Adrenal gland (tissue), 12 donors: ENCODE measurements around the gene CCSER1. TPM values are rescaled to one million over a fixed set of nuclear protein-coding genes. Genes with fewer than 3 reads are reported as not detected.
"Not testable (repeated sequence)": the region's sequence is repeated elsewhere in the genome, so short reads cannot be mapped to it uniquely, and the experiment has no call there.

Experiments
- DNase-seq, 7 donors: peaks; one replicate each; pipeline ENCODE4 v3.0.0-alpha.2; 2019 to 2020
- H3K27ac ChIP-seq, 5 donors: fragments of 200-600 bp; sonication (generic) in 4 of 5; 1 replicate in 3 of 5; 2 replicates in 2 of 5; pipeline versions ENCODE4 v1.5.1 to v1.8.0; 2016 to 2020; ENCODE audit warnings: mild to moderate bottlenecking in 1 of 5
- H3K27me3 ChIP-seq: fragments of 200-600 bp; 2 replicates; pipeline ENCODE4 v1.8.0; 2021
- H3K36me3 ChIP-seq, 2 donors: fragments of 200-600 bp; replicated peaks in 1 of 2; 1 replicate in 1 of 2; 2 replicates in 1 of 2; pipeline versions ENCODE4 v1.5.1 to v1.8.0; 2018 to 2022
- H3K4me1 ChIP-seq, 2 donors: fragments of 200-600 bp; replicated peaks in 1 of 2; 1 replicate in 1 of 2; 2 replicates in 1 of 2; pipeline versions ENCODE4 v1.5.1 to v1.8.0; 2018 to 2021
- H3K4me3 ChIP-seq, 4 donors: fragments of 200-600 bp; sonication (generic) in 3 of 4; one replicate each; pipeline ENCODE4 v1.5.1; 2016 to 2018
- H3K9me3 ChIP-seq, 3 donors: fragments of 200-600 bp; sonication (generic) in 1 of 3; replicated peaks in 1 of 3; 1 replicate in 2 of 3; 2 replicates in 1 of 3; pipeline versions ENCODE4 v1.5.1 to v1.8.0; 2016 to 2021
- POLR2A ChIP-seq, 2 donors: fragments of 450-650 bp; IDR thresholded peaks; one replicate each; pipeline ENCODE4 v1.6.1; 2017; ENCODE audit warnings: antibody characterized with exemption in 2 of 2, mild to moderate bottlenecking in 2 of 2, moderate library complexity in 1 of 2
- WGBS, 4 donors: extraction: QIAGEN DNeasy Blood & Tissue Kit in 2 of 4; methylation state at CpG; one replicate each; pipeline versions ENCODE4 v1.1.5 to v1.1.7; 2013 to 2017; 5-methylcytosine and 5-hydroxymethylcytosine counted together
- intact Hi-C, 2 donors: fragments of 100-400 bp; cut with DNase I; formaldehyde crosslinking; loops; one replicate each; pipeline versions ENCODE4 v1.14.1 to v1.15.0; 2022 to 2023
- polyA plus RNA-seq, 3 donors: library from polyadenylated mRNA; stranded (reverse); fragments of 200-250 nt in 2 of 3; fragments of 350-450 nt in 1 of 3; fragmentation: Illumina TruSeq in 1 of 3; extraction: RNeasy Lipid Tissue Mini Kit (QIAGEN cat#74804) in 1 of 3; gene quantifications; one replicate each; pipeline ENCODE4 v1.2.3, GENCODE V29; 2013 to 2014
- total RNA-seq, 9 donors: library from RNA; depleted of rRNA in 4 of 9; stranded (reverse); fragments of >200 nt in 4 of 9; fragments of 120-200 nt in 1 of 9; fragmentation: NEBNext Ultra II Directional in 1 of 9; extraction: Animal tissue kit (Norgen Biotek cat#: 25700) in 1 of 9; gene quantifications; one replicate each; pipeline versions ENCODE4 v1.1.0 to v1.2.4, GENCODE V29; 2013 to 2023
- TF ChIP-seq, protein P1 (sequence below), 6 experiments: fragments of 450-650 bp in 4 of 6; fragments of 200-600 bp in 2 of 6; sonication (generic) in 1 of 6; IDR thresholded peaks; 1 replicate in 5 of 6; 2 replicates in 1 of 6; pipeline versions ENCODE4 v1.5.1 to v1.8.0; 2016 to 2021; ENCODE audit warnings: antibody characterized with exemption in 6 of 6, mild to moderate bottlenecking in 2 of 6, moderate library complexity in 1 of 6
- donor health status: healthy with polysubstance abuse.
- donor health status: Bipolar disorder and iron deficiency.
- donor health status: DM: yes; HTN: yes; CAD: no.
- donor health status: DM: no; HTN: no; CAD: no.
- donor health status: DM: no; HTN: no; CAD: no.
- donor health status: DM: yes; HTN: yes; CAD: no.

Gene CCSER1
- total and polyA plus RNA-seq, 12 donors, result 0.14 to 11.7 (median 2.3) TPM; not detected in 1

DNA sequence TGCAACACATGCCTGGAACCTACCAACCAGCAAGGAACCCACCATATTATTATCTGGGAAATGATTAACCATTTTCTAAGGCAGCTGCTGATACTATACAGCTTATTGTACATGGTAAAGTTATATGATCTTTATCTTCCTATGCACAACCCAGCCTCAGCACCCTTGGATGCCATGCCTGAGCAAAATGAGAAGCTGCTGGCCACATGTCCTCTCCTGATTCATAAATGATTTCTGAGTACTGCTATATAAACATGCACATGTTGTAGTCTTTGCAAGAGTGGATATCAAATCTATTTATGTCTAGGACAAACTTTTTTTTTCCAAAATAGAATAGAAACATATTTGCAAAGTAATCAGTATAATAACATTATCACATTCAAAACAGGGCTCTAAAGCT, 1043.6 kb downstream of the CCSER1 start:
- Histone ChIP-seq H3K4me1 (no peaks in the 10 kb centered on the region), H3K27me3 (no peaks in the 10 kb centered on the region), H3K9me3 (no peaks in the 10 kb centered on the region), H3K27ac (no peak overlapping the region), H3K4me3 (no peak overlapping the region), H3K36me3 (no peaks in the 10 kb centered on the region)
- TF ChIP-seq, protein P1, sequence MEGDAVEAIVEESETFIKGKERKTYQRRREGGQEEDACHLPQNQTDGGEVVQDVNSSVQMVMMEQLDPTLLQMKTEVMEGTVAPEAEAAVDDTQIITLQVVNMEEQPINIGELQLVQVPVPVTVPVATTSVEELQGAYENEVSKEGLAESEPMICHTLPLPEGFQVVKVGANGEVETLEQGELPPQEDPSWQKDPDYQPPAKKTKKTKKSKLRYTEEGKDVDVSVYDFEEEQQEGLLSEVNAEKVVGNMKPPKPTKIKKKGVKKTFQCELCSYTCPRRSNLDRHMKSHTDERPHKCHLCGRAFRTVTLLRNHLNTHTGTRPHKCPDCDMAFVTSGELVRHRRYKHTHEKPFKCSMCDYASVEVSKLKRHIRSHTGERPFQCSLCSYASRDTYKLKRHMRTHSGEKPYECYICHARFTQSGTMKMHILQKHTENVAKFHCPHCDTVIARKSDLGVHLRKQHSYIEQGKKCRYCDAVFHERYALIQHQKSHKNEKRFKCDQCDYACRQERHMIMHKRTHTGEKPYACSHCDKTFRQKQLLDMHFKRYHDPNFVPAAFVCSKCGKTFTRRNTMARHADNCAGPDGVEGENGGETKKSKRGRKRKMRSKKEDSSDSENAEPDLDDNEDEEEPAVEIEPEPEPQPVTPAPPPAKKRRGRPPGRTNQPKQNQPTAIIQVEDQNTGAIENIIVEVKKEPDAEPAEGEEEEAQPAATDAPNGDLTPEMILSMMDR (IDR thresholded peaks at IDR 0.05), result no peak
- TF ChIP-seq POLR2A (IDR thresholded peaks at IDR 0.05), result no peak
- intact Hi-C loops, result no loop called here
- no peak for DNase-seq

DNA sequence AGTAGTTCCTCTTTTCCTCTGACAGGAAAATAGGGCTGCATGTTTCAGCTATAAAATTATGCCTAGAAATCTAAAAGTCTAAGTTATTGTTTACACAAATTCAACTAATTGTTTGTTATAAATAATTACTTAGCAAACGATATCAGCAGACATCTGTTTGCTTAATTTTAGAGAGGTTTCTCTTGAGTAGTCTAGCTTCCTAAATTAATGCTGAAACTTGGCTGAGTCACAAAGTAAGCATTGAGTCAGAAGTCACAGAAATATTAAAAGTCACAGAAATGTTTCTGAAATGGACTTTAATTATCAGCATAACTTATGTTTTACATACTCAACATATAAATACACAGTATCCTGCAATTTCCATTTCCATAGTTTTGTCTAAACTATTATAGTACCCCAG, 1044.0 kb downstream of the CCSER1 start:
- intact Hi-C loops, result no loop called here
- Histone ChIP-seq H3K27ac (no peak overlapping the region), H3K4me3 (no peak overlapping the region), H3K4me1 (no peaks in the 10 kb centered on the region), H3K36me3 (no peaks in the 10 kb centered on the region), H3K9me3 (no peaks in the 10 kb centered on the region), H3K27me3 (no peaks in the 10 kb centered on the region)
- DNase-seq, result no peak
- no peak for TF ChIP-seq POLR2A (IDR thresholded peaks at IDR 0.05)
- TF ChIP-seq, protein P1 (IDR thresholded peaks at IDR 0.05), result no peak
- WGBS, 4 donors, result 28 to 38% (median 31%) methylated on average over 1 of the region's 1 CpG

DNA sequence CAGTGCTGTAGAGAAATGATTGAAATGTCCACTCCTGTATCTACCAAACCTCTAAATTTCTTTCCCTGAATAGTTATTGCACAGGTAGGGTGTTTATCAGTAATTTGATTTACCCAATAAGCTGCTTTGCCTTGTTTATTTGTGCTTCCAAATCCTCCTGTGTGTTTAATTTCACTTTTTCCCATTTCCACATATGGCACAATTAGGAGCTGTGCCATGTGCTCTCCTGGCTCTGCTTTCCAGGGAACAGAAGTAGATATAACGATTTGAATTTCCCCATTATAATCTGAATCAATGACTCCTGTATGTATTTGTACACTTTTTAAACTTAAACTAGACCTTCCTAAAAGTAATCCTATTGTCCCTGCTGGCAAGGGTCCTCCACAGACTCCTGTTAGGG, 1057.9 kb downstream of the CCSER1 start:
- H3K27me3 ChIP-seq, H3K36me3 ChIP-seq, intact Hi-C loops, DNase-seq, H3K4me1 ChIP-seq, H3K4me3 ChIP-seq, H3K27ac ChIP-seq, H3K9me3 ChIP-seq: not testable (repeated sequence)
- WGBS, 4 donors, result 58 to 74% (median 63%) methylated on average over 1 of the region's 1 CpG

DNA sequence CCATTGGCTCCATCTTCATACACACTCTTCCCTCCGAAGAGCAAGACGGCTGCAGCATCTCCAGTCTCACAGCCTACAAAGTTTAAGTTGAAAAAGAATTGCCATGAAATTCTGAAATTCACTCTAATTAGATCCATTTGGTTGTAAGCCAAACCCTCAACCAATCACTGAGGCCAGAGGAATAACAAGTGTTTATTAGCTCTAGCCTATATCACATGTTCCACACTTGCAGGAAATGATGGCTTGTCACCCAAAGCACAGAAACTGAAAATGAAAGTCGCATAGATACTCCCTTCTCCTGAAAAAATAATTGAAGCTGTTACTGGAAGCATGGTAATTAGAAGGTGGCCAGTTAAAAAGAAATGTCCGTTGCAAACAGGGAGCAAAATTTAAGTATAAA, 1071.8 kb downstream of the CCSER1 start:
- Histone ChIP-seq H3K9me3 (no peaks in the 10 kb centered on the region), H3K4me3 (peak overlapping the region in 1 of 4 donors; percentile 23), H3K27me3 (no peaks in the 10 kb centered on the region), H3K27ac (no peak overlapping the region), H3K4me1 (no peaks in the 10 kb centered on the region), H3K36me3 (no peaks in the 10 kb centered on the region)
- intact Hi-C loops, result no loop called here
- TF ChIP-seq POLR2A (IDR thresholded peaks at IDR 0.05), result no peak
- TF ChIP-seq, protein P1 (IDR thresholded peaks at IDR 0.05), result no peak
- DNase-seq, result no peak
- WGBS, 4 donors, result 76 to 88% (median 83%) methylated on average over 4 of the region's 4 CpGs

DNA sequence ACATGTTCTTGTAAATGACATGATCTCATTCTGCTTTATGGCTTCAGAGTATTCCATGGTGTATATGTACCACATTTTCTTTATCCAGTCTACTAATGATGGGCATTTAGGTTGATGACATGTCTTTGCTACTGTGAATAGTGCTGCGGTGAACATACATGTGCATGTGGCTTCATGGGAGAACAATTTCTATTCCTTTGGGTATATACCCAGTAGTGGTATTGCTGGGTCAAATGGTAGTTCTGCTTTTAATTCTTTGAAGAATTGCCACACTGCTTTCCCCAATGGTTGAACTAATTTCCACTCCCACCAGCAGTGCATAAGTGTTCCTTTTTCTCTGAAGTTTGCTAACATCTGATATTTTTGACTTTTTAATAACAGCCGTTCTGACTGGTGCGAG, 1080.3 kb downstream of the CCSER1 start:
- no peak overlapping the region for H3K4me3 ChIP-seq
- H3K27ac ChIP-seq, result no peak overlapping the region
- 93 to 100% (median 95%) methylated on average over 3 of the region's 3 CpGs for WGBS, 4 donors
- DNase-seq, result no peak
- no peaks in the 10 kb centered on the region for H3K27me3 ChIP-seq
- H3K36me3 ChIP-seq, result no peaks in the 10 kb centered on the region
- intact Hi-C loops, result no loop called here
- H3K9me3 ChIP-seq, result no peaks in the 10 kb centered on the region
- H3K4me1 ChIP-seq, result no peaks in the 10 kb centered on the region
- no peak for TF ChIP-seq POLR2A (IDR thresholded peaks at IDR 0.05)
- TF ChIP-seq, protein P1 (IDR thresholded peaks at IDR 0.05), result no peak
